ENCODE measurements around the gene SMAP1.

Gene SMAP1

DNA sequence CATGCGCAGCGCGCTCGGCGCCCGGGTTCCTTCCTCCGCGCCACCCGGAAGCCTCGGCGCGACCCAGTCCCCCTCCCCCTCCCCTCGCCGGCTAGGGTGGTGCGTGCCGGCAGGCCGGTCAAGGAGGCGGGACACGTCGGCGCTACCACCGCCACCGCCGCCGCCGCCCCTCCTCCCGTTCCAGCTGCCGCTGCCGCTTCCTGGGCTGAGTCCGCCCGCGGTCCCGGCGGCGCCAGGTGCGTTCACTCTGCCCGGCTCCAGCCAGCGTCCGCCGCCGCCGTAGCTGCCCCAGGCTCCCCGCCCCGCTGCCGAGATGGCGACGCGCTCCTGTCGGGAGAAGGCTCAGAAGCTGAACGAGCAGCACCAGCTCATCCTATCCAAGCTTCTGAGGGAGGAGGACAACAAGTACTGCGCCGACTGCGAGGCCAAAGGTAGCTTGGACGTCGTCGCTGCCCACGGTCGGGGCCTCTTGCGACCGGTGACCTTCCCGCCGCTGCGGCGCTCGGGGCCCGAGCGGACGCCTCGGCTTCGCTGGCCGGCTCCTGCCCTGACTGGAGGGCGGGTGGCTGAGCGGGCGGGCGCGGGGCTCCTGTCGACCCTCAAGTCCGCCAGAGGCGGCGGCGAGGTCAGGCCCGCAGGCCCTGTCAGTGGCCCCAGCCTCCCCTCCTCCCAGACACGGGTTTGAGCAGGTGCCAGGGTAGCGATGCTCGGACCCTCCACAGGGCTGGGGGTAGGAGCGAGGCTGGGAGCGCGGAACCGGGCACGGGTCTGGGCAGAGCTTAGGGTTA, at the start of gene SMAP1:
Gene SMAP1 (plus strand): TSS at position 173 of the 788 bp plus-strand sequence. CDS start 141 bp downstream, at position 314.
- DNase-seq: peak; percentile 97

DNA sequence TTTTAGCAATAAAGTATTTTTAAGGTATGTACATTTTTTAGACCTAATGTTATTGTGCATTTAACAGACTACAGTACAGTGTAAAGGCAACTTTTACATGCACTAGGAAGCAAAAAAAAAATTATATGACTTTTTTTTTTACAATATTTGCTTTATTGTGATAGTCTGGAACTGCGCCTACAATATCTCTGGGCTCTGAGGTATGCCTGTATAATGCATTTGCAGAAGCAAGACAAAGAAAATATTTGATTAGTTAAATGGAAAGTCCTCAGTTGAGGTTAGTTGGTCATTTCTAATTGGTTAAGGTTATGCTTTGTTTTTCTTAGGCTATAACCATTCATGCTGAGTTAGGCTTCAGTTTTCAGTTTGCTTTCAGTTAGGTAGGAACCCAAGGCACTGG, 46.9 kb upstream of the SMAP1 start:
- DNase-seq: no peak

GRCh38 chr6:70622461-70622860, 45.2 kb upstream of the SMAP1 start:
- no peak for DNase-seq

GRCh38 chr6:70625436-70625835, 42.2 kb upstream of the SMAP1 start:
- no peak for DNase-seq

DNA sequence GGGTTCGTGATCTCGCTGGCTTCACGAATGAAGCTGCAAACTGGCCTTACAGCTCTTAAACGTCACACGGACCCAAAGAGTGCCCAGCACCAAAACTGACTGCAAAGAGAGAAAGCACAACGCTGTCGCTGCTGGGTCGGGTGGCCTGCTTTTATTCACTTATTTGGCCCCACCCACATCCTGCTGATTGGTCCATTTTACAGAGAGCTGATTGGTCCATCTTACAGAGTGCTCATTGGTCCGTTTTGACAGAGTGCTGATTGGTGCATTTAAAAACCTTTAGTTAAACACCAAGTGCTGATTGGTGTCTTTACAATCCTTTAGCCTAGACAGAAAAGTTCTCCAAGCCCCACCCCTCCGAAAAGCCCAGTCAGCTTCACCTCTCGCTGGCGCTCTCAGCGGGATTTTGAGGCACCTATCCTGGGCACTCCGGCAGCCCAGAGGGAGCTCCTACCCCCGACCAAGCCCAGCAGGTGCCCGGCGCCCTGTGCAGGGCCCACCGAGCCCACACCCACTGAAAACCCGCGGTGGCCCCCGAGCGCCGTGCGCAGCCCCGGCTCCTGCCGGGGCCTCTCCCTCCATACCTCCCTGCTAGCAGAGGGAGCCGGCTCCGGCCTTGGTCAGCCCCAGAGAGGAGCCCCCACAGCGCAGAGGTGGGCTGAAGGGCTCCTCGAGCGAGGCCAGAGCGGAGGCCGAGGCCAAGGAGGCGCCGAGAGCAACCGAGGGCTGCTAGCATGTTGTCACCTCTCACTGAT, 40.0 kb upstream of the SMAP1 start:
- no peak for DNase-seq

DNA sequence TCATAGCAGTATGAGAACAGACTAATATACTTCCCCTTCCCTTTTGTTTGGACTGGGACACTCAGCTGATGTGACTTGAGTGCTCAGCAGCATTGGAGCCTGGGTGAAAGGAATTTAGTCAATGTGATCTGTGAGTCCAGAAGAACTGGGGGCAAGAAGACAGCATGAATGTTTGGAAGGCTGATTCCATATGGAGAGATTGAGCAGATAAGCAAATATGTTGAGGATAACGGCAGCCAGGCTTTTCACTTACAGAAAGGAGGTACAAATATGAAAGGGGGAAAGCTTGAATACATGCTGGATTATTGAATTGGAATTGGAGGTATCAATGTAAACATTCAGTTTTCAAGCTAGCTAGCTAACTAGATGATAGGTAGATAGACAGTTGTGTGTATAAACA, 37.8 kb upstream of the SMAP1 start:
- DNase-seq: no peak

DNA sequence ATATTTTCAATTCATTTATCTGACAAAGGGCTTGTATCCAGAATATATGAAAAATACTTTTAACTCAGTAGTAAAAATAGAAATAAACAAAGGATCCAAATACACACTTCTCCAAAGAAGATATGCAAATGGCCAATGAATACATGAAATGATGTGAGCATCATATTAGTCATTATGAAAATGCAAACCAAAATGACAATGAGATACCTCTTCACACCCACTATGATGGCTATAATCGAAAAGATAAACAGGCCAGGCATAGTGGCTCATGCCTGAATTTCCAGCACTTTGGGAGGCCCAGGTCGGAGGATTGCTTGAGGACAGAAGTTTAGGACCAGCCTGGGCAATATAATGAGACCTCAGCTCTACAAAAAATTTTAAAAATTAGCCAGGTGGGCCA, 33.8 kb upstream of the SMAP1 start:
- DNase-seq: no peak

- no peak for DNase-seq
Measured at GRCh38 chr6:70636596-70636995, 31.1 kb upstream of the SMAP1 start.

- no peak for DNase-seq
Measured at GRCh38 chr6:70638468-70638867, 29.2 kb upstream of the SMAP1 start.

DNA sequence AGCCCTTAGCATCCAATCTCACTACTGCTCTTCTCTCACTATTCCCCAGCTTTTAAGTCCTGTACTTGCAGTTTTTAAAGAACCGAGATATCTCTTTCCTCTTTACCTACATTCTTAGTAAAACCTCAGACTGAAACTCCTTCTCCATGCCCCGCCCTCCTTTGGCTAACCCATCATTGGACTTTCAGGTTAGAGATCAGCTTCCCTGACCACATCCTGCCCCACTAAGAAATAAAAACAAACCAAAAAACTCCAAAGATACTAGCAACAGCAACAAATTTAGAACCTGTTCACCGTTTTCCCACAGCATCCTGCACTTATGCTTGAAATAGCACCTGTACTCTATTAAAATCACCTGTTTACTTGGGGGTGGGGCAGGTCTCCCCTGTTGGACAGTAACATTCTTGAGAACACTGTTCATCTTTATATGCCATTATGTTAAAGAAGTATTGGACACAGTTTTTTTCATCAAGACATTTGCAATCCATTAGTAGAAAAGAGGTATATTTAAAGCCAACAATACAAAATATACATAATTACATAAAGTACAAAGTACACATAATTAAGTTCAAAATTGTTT, 16.3 kb upstream of the SMAP1 start:
- DNase-seq: peak; percentile 75

- no peak for DNase-seq
Measured at GRCh38 chr6:70652216-70652615, 15.5 kb upstream of the SMAP1 start.

- DNase-seq: no peak
Measured at GRCh38 chr6:70657706-70658105, 10.0 kb upstream of the SMAP1 start.

DNA sequence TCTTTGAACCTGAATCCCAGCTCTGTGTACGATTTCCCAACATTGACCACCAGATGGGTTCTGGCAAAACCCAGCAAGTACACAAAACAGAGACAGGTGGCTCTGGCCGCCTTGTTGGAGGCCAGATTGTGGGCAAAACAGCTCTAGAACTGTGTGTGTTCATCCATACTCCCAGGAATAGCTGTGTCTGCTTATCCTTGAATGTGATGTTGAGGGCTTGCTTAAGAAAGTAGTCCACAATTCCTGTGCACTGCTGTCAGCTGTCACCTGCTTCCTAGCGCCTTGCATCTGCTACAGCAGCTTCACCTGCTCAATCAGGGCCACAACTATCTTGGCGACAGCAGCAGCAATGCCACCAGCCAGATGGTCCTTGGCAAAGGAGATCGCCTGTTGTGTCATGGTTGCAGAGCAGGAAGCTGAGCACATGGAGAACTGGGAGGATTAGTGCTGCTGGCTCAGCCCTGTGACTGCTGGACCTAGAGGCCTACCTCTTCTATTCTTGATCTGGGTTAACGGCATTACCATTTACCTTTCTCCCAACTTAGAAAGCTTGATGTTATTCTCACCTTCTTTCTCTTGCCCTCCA, 3.7 kb upstream of the SMAP1 start:
- DNase-seq: no peak

DNA sequence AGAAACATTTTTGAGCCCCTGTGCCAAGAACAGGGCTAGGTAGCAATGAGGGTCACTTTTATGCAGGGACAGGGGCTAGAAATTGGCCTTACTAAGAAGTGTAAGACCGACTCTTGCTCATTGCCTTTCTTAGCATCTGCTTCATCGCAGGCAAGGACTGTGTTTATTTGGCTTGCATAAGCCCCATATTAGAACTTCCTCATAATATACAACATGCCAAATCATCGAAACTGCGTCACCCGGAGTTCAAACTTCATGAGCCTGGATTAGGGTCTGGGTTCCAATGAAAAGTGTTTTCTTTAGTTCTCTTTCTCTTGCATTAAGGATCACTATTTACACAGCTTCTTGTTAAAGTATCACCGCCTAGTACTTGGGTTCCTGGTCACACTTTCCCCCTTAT, 977 bp upstream of the SMAP1 start:
- no peak for DNase-seq

DNA sequence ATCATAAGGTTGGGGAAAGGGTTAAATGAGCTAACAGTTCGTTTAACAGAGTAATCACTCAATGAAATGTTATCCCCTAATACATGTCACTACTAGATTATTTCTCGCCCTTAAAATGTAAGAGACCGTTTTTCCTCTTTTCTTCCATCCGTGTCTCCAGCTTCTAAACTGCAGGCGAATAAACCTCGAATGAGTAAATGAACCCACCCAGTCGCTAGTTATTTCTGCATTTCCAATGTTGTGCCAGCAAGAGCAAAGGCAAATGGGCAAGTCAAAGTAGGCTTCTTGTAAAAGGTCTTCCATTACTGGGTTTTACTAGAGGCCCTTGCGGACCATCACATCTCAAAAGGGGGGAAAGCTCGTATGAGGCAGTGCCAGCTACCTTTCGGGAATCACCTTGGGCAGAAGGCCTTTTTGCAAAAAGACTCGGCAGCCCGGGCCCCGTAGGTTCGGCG, 400 bp upstream of the SMAP1 start:
- no peak for DNase-seq

DNA sequence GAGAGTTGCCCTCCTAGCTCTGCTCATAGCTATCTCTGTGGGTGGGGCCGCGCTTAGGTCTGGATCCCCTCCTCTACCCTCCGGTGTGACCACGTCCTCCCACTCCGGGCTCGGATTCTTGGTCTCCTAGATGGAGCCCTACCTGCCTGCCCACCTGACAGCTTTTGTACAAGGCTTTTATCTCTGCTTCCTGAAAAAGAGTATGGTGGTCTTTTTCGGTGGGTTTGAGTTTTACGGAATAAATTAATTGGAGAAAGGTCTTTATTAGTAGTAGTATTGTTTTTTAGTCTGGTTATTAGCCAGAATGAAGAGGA, 773 bp downstream of the SMAP1 start:
- DNase-seq: no peak

DNA sequence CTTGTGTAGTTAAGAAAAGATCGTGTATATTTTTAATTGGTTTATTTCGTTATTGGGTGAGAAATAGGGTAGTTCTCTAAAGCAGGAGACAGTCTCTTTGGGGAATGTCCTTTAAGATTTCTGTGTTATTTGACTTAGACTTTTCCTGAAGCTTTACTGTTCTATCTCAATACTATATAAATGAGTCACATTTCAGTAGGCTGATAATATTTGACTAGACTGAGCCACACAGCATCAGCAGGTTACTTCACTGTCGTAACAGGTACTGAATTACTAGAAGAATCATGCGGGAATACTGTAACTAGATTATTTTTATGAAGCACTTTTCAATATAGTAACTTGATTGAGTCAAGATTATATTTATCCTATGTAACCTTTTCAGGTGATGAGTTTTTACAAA, 1.4 kb downstream of the SMAP1 start:
- no peak for DNase-seq

GRCh38 chr6:70672549-70672948, 4.9 kb downstream of the SMAP1 start:
- DNase-seq: no peak

DNA sequence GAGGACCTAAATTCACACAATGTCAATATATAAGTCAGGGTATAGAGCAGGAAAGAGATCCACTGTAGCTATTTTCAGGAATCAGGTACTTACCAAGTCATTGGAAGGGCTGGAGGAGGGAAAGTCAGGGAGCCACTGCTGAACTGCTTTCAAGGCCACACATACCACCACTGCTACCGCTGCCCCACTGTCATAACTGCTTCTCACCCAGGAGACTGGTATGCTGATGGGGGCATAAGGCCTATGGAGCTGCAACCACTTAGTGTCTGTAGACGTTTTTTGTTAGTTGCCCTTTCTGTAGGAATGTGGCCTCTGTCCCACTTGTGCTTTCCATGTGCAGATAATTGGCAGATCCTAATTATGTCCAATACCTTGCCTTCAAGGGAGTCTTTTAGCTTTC, 5.4 kb downstream of the SMAP1 start:
- DNase-seq: no peak

GRCh38 chr6:70673601-70674000, 5.9 kb downstream of the SMAP1 start:
- DNase-seq: no peak

- no peak for DNase-seq
Measured at GRCh38 chr6:70675822-70676221, 8.1 kb downstream of the SMAP1 start.

GRCh38 chr6:70676821-70677220, 9.1 kb downstream of the SMAP1 start:
- DNase-seq: no peak

DNA sequence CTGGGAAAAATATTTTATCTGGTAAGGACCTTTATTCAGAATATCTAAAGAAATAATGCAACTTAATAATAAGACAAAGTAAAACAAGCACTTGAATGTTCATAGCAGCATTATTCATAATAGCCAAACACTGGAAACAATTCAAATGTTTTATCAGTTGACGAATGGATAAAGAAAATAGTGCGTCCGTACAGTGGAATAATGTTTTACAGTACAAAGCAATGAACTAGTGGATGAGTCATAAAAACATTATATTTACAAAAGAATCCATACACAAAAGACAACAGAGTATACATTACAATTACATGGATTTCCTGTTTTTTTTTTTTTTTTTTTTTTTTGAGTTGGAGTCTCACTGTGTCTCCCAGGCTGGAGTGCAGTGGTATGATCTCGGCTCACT, 12.7 kb downstream of the SMAP1 start:
- DNase-seq: no peak
